Daoy (cell line): ENCODE data around the gene PRICKLE2. TPM values are rescaled to one million over a fixed set of nuclear protein-coding genes. Genes with fewer than 3 reads are reported as not detected.

Experiments used
- DNase-seq: peaks from one replicate; pipeline ENCODE4 v3.0.0-alpha.2; 2015; ENCODE audit warnings: low read depth
- total RNA-seq: library from RNA; depleted of rRNA; stranded (reverse); fragments of >200 nt; shearing (Covaris generic); gene quantifications from 2 replicates; pipeline ENCODE4 v1.2.3, GENCODE V29; 2014

PRICKLE2 gene
- total RNA-seq, 1 experiment from 2014 or later, result 13.0 TPM

DNA sequence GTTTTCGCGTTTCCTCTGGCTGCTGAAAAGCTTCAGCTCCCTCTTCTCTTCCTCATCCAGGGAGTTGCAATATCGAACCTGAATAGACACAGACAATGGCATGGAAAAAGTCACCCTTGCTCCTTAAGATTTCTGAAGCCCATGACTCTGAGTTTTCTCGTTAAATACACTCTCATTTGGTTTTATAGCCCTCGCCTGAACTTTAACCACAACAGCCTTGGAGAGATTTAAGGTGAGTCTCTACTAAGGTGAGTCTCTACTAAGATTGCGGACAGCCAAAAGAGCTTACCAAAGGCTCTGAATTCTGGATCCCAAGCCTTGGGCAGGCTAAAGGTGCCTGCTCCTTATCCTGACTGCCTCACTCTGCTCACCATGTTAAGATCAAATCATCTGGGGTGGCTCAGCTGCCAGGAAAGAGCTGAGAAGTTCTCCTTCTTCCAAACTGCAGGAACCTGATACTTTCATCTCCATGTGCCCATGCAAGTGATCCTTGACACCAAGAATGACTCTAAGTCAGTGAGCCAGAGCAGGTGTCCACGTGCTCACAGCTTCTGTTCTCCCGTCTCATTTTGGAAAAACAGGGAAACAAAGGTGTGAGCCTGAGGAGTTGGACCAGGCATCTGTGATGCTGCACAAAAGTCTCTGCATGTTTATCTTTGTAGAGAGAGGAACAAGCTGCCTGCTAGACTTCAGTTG lies 65.1 kb downstream of the PRICKLE2 start:
- no peak for DNase-seq

DNA sequence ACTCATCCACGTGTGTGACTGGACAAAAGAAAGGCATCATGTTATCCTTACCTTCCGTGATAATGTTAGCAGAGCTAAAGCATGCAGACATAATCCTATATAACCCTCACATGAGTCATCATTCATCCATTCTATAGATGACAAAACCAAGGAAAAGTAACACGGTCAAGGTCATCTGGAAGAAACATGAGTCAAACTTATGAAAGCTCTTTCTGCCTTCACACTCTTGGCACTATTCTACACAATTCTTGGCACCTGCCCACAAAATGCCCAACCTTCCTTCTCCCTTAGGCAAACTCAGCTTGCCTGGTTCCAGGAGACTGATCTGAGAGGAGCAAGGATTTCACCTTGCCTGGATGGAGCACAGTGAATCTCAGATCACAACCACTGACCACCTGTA lies 66.9 kb downstream of the PRICKLE2 start:
- DNase-seq, result peak; percentile 11

DNA sequence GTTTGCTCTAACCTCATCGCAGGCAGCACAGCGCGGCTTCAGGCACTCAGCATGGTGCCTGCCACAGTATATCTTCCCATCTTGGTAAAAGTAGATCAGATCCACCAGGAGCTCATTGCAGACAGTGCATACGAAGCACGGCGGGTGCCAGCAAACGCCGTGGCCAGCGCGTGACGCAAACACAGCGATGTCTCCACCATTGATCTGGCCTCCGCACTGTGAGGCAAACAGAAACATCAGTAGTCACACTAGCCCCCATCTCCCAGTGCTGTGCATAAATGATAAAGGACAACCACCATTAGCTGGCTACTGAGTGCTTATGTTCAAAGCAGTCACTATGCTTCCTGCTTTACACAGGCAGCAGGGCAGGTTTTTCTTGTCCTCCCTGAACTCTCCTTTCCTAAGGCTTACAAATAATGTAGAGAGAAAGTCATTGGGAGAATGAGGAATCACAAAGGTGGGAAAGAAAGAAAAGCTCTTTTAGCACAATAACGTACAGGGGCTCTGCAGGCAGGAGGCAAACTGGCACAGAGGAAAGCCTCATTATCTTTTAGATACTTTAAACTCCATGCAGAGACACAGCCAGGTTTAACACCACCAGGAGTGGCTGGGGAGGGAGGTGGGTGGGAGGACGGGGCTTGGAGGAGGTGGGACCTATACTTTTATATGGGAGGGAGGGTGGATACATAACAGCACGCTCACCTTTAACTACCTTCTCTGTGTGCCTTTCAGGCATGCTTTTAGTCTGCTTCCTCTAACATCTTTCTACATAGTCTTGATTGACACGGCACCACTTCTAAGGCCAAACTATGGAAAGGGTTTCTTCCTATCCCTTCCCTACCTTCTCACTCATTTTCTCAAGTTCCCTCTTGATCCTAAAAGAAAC lies 67.9 kb downstream of the PRICKLE2 start:
- DNase-seq, result no peak

GRCh38 chr3:64155328-64155727 lies 69.9 kb downstream of the PRICKLE2 start:
- no peak for DNase-seq

- no peak for DNase-seq
These were observed 72.4 kb downstream of the PRICKLE2 start for GRCh38 chr3:64152676-64153466.

- no peak for DNase-seq
These were observed 73.2 kb downstream of the PRICKLE2 start for GRCh38 chr3:64152086-64152485.

DNA sequence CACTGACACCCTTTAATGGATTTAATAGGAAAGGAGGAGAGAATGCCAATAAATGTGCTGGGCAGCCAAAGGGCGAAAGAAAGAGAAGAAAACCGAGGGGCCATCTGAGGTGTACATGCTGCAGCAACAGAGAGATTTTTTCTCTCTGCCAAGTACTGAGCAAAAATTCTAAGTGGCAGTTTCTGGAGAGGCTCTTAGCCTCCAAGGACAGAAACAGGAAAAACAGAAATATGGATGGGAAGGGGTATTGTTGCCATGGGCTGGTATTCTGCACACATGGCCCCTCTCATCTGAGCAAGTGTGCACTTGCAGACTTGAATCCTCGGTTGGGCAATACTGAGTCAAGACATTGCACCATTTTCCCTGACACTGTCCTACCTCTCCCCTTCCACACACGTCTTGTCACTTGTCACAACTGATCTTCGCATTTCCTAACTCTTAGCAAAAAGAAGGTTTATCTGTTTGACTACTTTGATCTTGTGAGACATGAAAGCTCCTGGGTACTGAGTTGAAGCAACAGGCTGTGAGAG lies 73.9 kb downstream of the PRICKLE2 start:
- DNase-seq, result no peak

GRCh38 chr3:64150623-64151207 lies 74.6 kb downstream of the PRICKLE2 start:
- DNase-seq, result no peak

- DNase-seq, result no peak
These were observed 75.4 kb downstream of the PRICKLE2 start for GRCh38 chr3:64149886-64150285.

DNA sequence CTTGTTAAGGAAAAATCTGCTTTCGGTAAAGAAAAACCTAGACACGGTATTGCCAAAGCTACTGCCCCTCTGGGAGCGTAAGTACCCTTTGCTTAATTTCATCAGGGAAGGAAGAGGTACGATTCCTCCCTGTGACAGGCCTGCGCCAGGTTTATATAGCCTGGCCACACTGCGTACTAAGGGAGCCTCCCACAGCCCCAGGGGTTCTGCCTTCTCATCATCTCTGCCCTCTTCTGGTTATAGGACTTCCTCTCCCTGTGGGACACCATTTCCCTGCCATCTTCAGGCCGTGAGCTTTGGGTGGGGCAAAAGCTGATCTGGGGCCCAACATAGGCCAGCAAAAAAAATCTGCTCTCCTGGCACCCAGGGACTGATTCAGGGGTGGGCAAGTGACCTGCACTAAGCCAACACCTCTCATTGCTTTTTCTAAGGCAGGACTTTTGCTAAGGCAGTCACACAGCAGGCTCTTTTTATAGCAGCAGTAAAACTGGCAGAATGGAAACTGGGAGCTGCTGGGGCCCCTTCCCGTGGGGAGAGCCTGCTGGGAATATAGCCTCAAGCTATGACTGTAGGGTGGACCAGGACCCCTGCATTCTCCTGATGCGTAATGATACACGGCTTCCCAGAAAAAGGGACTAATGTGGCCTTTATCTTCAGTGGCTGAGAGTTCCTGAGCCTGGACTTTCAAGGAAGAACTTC lies 76.2 kb downstream of the PRICKLE2 start:
- no peak for DNase-seq

GRCh38 chr3:64147211-64147610 lies 78.1 kb downstream of the PRICKLE2 start:
- DNase-seq, result no peak

DNA sequence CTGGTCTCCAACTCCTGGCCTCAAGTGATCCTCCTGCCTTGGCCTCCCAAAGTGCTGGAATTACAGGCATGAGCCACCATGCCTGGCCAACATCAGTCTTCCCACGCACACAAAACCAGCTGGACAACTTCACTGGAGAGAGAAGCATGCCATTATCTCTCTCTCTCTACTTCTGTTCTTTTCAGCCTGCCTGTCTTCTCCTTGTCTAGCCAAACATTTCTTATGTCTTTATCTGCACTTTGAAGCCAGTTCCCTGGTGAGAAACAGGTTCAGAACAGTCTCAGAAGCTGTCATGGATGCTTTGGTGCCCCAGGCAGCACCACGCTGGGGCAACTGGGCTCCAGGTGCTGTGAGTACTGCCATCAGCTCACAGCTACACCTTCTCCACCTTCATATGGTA lies 79.8 kb downstream of the PRICKLE2 start:
- no peak for DNase-seq

- DNase-seq, result no peak
These were observed 80.9 kb downstream of the PRICKLE2 start for GRCh38 chr3:64144241-64144900.

DNA sequence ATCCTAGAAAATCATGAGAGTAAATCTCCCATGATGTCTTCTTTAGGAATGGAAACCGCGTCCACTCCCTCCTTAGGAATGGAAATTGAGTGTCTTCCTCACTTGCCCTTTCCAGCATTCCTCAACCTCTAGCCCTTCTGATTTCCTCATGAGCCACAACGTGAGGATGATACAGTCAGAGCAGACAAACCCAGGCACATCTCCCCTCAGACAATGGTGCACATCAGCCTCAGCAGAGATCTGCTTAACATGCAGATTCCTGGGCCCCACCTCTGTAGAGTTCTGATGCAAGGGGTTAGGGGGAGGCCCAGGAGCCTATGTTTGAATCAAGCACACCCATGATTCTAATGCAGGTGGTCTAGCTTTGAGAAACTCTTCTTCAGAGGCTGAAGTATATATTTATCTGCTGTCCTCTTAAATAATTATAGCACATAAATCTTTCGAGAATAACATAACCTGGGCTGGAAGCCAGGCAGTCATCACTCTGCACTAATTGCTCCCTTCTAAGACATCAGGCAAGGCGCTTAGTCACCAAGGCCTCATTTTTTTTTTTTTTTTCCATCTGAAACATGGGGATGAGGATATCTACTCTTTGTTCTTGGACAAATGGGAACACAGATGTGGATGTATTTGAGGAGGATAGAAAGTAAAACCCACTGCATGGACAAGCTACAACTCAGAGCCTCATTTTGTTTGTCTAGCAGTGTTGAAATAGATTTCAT lies 81.7 kb downstream of the PRICKLE2 start:
- DNase-seq, result peak; percentile 64

DNA sequence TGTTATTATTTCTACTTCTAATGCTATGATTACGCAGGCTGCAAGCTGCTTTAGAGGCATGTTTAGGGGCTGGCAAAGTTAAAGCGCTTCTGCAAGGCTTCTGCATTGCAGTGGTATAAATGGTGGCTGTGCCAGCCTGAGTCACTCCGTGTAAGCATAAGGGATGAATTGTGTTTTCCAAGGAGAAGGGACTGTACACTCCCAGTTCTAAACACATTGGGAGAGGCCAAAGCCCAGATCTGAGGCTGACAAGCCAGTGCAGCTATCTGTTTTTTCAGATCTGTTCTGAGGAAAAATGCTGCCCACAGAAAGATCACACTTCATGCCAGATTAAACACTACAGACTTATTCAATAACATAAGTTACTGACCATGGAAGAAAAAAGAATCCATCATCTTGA lies 83.8 kb downstream of the PRICKLE2 start:
- DNase-seq, result no peak

DNA sequence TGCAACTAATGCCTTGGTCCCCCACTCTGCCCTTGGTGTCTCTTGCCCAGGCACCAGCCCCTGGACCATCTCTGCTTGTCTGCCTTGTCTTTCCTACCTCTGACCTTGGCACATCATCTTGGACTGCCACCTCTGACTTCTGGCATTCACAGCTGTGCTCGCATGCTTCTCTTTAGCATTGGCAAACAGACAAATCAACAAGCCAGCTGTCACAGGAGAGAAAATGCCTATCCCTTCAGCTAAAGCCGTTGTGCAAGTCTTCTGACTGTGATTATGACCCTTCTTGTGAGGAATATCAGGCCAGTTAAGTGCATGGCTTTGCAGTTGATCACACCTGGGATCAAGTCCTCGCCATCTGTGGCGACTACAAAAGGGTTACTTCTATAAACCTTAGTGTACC lies 84.6 kb downstream of the PRICKLE2 start:
- DNase-seq, result no peak

- DNase-seq, result no peak
These were observed 86.5 kb downstream of the PRICKLE2 start for GRCh38 chr3:64138656-64139375.

- peak; percentile 15 for DNase-seq
These were observed 87.2 kb downstream of the PRICKLE2 start for GRCh38 chr3:64138046-64138445.

DNA sequence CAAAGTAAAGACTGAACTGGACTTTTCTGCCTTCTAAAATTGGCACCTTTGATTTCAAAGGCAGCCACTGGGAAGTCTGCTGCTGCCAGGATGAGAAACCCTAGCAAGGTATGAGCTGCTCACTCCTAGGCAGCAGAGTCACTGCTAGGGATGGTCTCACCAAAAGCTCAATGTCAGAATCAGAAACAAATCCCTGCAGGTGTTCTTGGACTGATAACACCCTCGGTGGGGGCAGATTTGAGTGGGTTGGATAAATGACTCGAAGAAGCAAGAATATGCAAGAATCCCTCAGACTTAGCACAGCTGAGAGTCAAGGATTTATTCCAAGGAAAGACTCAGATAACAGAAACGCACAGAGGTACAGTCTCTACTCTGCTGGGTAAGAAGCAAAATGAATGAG lies 90.4 kb downstream of the PRICKLE2 start:
- DNase-seq, result no peak
